GM21723 (cell line): ENCODE data around the gene ADIPOR2.

Experiments used
- ATAC-seq: cut with Tn5 transposase; IDR thresholded peaks from one replicate; pipeline ENCODE4 v1.9.1; 2021; ENCODE audit warnings: mild to moderate bottlenecking, moderate library complexity; ENCODE audit not compliant: unreplicated experiment

Gene ADIPOR2

GRCh38 chr12:1768615-1769014, 77.7 kb downstream of the ADIPOR2 start:
- no peak for ATAC-seq

GRCh38 chr12:1769809-1770494, 79.1 kb downstream of the ADIPOR2 start:
- no peak for ATAC-seq

- no peak for ATAC-seq
These were observed 83.2 kb downstream of the ADIPOR2 start for GRCh38 chr12:1773937-1774655.

- no peak for ATAC-seq
These were observed 85.5 kb downstream of the ADIPOR2 start for GRCh38 chr12:1776170-1776921.

- no peak for ATAC-seq
These were observed 86.9 kb downstream of the ADIPOR2 start for GRCh38 chr12:1777798-1778197.

- no peak for ATAC-seq
These were observed 88.0 kb downstream of the ADIPOR2 start for GRCh38 chr12:1778911-1779310.

GRCh38 chr12:1779783-1780182, 88.9 kb downstream of the ADIPOR2 start:
- no peak for ATAC-seq

GRCh38 chr12:1781772-1782171, 90.9 kb downstream of the ADIPOR2 start:
- ATAC-seq: no peak

- ATAC-seq: no peak
These were observed 91.3 kb downstream of the ADIPOR2 start for GRCh38 chr12:1782215-1782614.

- ATAC-seq: no peak
These were observed 96.8 kb downstream of the ADIPOR2 start for GRCh38 chr12:1787714-1788113.

GRCh38 chr12:1790444-1790843, 99.6 kb downstream of the ADIPOR2 start:
- no peak for ATAC-seq

GRCh38 chr12:1791104-1791841, 100.4 kb downstream of the ADIPOR2 start:
- ATAC-seq: no peak

GRCh38 chr12:1792406-1792805, 101.5 kb downstream of the ADIPOR2 start:
- ATAC-seq: no peak

GRCh38 chr12:1793426-1794210, 102.7 kb downstream of the ADIPOR2 start:
- no peak for ATAC-seq

GRCh38 chr12:1794440-1795090, 103.7 kb downstream of the ADIPOR2 start:
- no peak for ATAC-seq

- no peak for ATAC-seq
These were observed 104.4 kb downstream of the ADIPOR2 start for GRCh38 chr12:1795221-1795784.

- peak; percentile 92 for ATAC-seq
These were observed 105.1 kb downstream of the ADIPOR2 start for GRCh38 chr12:1795785-1796514.

- peak; percentile 28 for ATAC-seq
These were observed 105.7 kb downstream of the ADIPOR2 start for GRCh38 chr12:1796515-1797010.
